Measurements from ENCODE around the gene FMR1NB. TPM values are rescaled to one million over a fixed set of nuclear protein-coding genes. Genes with fewer than 3 reads are reported as not detected.

The FMR1NB gene
- total RNA-seq = not detected in 2 replicates

DNA sequence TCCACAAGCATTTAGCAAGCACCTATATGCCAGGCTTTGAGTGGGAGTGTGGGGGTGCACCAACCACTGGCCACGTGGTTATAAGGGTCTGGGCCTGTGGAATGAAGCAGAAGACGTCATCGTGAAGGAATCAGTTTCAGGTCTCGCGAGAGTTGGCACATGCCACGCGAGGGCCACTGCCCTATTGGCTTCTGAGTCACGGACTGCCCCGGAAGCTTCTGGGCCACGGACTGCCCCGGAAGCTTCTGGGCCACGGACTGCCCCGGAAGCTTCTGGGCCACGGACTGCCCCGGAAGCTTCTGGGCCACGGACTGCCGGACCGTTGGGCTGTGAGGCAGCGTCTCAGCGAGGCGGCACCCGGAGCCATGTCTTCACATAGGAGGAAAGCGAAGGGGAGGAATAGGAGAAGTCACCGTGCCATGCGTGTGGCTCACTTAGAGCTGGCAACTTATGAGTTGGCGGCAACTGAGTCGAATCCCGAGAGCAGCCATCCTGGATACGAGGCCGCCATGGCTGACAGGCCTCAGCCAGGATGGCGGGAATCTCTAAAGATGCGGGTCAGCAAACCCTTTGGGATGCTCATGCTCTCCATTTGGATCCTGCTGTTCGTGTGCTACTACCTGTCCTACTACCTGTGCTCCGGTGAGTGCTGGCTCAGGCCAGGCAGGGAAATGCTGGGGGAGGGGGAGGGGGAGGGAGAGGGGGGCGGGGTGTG lies at the start of gene FMR1NB:
Gene FMR1NB (plus strand): TSS at position 300 of the 715 bp plus-strand sequence. CDS start 66 bp downstream, at position 366.

Other genes with a start within 250 kb of the FMR1NB start
- gene FMR1, start 69.4 kb upstream of the FMR1NB start, total RNA-seq = 15.1 and 24.3 TPM in 2 replicates